ENCODE results near the gene NAA10.

The NAA10 gene

GRCh38 chrX:153969125-153969903, 34.5 kb upstream of the NAA10 start:
- peak overlapping the region; percentile 89 for H3K4me3 ChIP-seq (ENCODE audit: low read length)
- no peak for TF ChIP-seq CTCF (conservative IDR thresholded peaks at IDR 0.05; ENCODE audit: low read length)
- DNase-seq (ENCODE audit: low read depth), result no peak

DNA sequence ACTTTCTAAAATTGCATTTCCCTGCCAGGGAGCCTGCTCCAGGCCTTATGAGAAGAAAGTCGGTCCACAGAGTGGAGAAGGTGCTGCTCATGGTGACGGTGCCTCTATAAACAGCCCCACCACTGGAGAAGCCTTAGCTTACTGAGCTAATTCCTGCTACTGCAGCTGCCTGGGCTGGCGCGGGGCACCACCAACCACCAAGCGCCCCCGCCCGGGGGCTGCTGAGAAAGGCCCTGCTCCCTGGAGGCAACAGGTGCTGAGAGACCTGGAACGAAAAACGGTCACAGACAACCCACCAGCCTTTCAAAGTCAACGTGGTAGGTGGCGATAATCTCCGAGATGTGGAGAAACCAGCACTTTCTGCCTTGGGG, 33.9 kb upstream of the NAA10 start:
- DNase-seq (ENCODE audit: low read depth), result no peak
- peak overlapping the region; percentile 89 for H3K4me3 ChIP-seq (ENCODE audit: low read length)
- 0 out of 2 replicates have a peak, but pooled peaks have one; percentile 12 for TF ChIP-seq CTCF (conservative IDR thresholded peaks at IDR 0.05; ENCODE audit: low read length)

- peak overlapping the region; percentile 89 for H3K4me3 ChIP-seq (ENCODE audit: low read length)
- TF ChIP-seq CTCF (conservative IDR thresholded peaks at IDR 0.05; ENCODE audit: low read length), result no peak
- DNase-seq (ENCODE audit: low read depth), result no peak
Measured at GRCh38 chrX:153968255-153968654, 33.4 kb upstream of the NAA10 start.

- H3K4me3 ChIP-seq (ENCODE audit: low read length), result no peak overlapping the region
- no peak for TF ChIP-seq CTCF (conservative IDR thresholded peaks at IDR 0.05; ENCODE audit: low read length)
- no peak for DNase-seq (ENCODE audit: low read depth)
Measured at GRCh38 chrX:153967536-153968224, 32.8 kb upstream of the NAA10 start.

- TF ChIP-seq CTCF (conservative IDR thresholded peaks at IDR 0.05; ENCODE audit: low read length), result no peak
- H3K4me3 ChIP-seq (ENCODE audit: low read length), result no peak overlapping the region
- DNase-seq (ENCODE audit: low read depth), result no peak
Measured at GRCh38 chrX:153966841-153967535, 32.2 kb upstream of the NAA10 start.

DNA sequence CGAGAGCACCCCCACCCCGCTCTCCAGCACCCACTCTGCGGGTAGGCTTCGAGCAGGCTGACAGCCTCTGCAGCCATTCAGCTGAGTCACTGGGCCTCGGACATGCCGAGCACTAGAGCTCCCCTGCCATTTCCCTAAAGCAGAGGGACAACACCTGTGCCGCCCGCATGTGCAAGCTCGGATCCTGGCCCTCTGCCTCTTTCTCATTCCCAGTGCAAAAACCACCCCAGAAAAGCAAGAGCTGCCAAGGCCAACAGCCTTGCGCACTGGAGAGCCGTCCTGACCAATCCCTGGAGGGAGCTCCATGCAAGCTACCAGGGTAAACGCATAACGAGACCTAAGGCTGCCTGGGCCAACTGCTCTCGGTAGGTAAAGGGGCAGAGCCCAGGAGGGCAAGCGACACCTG, 31.4 kb upstream of the NAA10 start:
- no peak for TF ChIP-seq CTCF (conservative IDR thresholded peaks at IDR 0.05; ENCODE audit: low read length)
- peak; percentile 16 for DNase-seq (ENCODE audit: low read depth)
- no peak overlapping the region for H3K4me3 ChIP-seq (ENCODE audit: low read length)

Data from AG10803 (cell line).